H1 (cell line): ENCODE data around the gene ARHGAP15. TPM values are rescaled to one million over a fixed set of nuclear protein-coding genes. Genes with fewer than 3 reads are reported as not detected.

Experiments
- CTCF ChIA-PET: fragments of 300-600 bp; sonication (Branson Sonifier 250); formaldehyde crosslinking; loops from one replicate; lab custom pipeline; 2021; ENCODE audit not compliant: partially characterized antibody; lab: Charles Lee
- POLR2A ChIA-PET: fragments of 300-600 bp; sonication (Branson Sonifier 250); formaldehyde crosslinking; loops from one replicate; lab custom pipeline; 2021; ENCODE audit warnings: inconsistent platforms; ENCODE audit not compliant: partially characterized antibody; lab: Charles Lee
- DNase-seq, 2 experiments: peaks; one replicate each; pipeline versions ENCODE4 v3.0.0 to v3.0.0-alpha.2; 2010 to 2022; ENCODE audit warnings: low spot score in 2 of 2, low read depth in 1 of 2, mixed read lengths in 1 of 2
- FAIRE-seq: peaks from 2 replicates; lab custom pipeline; 2011; peaks lifted over from hg19 to GRCh38; lab: Jason Lieb, UNC
- H2AFZ ChIP-seq: 2 replicates; pipeline ENCODE4 v1.8.1; 2012; ENCODE audit warnings: low read length, inconsistent platforms
- H2AK5ac ChIP-seq: 2 replicates; pipeline ENCODE4 v1.6.1; 2013; ENCODE audit warnings: low read depth, low read length
- H2BK120ac ChIP-seq: replicated peaks from 2 replicates; pipeline ENCODE3; 2013; ENCODE audit warnings: low read depth, low read length, inconsistent platforms
- H2BK12ac ChIP-seq: 2 replicates; pipeline ENCODE4 v1.6.1; 2013; ENCODE audit warnings: low read depth, low read length
- H2BK15ac ChIP-seq: 2 replicates; pipeline ENCODE4 v1.6.1; 2013; ENCODE audit warnings: low read length
- H2BK20ac ChIP-seq: 2 replicates; pipeline ENCODE4 v1.6.1; 2013; ENCODE audit warnings: low read length
- H2BK5ac ChIP-seq: 2 replicates; pipeline ENCODE4 v1.6.1; 2013; ENCODE audit warnings: low read depth, low read length
- H3K14ac ChIP-seq: 2 replicates; pipeline ENCODE4 v1.6.1; 2013; ENCODE audit warnings: inconsistent platforms; ENCODE audit not compliant: insufficient read length
- H3K18ac ChIP-seq: 2 replicates; pipeline ENCODE4 v1.6.1; 2013; ENCODE audit warnings: low read length; ENCODE audit errors: extremely low read depth
- H3K23ac ChIP-seq: 2 replicates; pipeline ENCODE4 v1.6.1; 2013; ENCODE audit warnings: inconsistent platforms; ENCODE audit not compliant: insufficient read length
- H3K23me2 ChIP-seq: 2 replicates; pipeline ENCODE4 v1.6.1; 2013; ENCODE audit warnings: low read depth, low read length
- H3K27ac ChIP-seq: 2 replicates; pipeline ENCODE4 v1.6.1; 2011; ENCODE audit warnings: low read depth, low read length, inconsistent platforms
- H3K27me3 ChIP-seq, 4 experiments: replicated peaks in 1 of 4; 1 replicate in 1 of 4; 2 replicates in 3 of 4; pipeline versions ENCODE4 v1.6.1 to v1.8.1; 2011 to 2013; ENCODE audit warnings: low read length in 3 of 4, mild to moderate bottlenecking in 3 of 4, inconsistent platforms in 2 of 4, mixed read lengths in 2 of 4, moderate library complexity in 1 of 4; ENCODE audit not compliant: control insufficient read depth in 3 of 4, insufficient read depth in 3 of 4; ENCODE audit errors: extremely low read depth in 1 of 4
- H3K36me3 ChIP-seq, 4 experiments: 2 replicates each; pipeline versions ENCODE4 v1.6.1 to v1.8.1; 2011 to 2013; ENCODE audit warnings: mild to moderate bottlenecking in 4 of 4, low read length in 3 of 4, moderate library complexity in 2 of 4, control low read depth in 1 of 4, inconsistent platforms in 1 of 4; ENCODE audit not compliant: insufficient read depth in 4 of 4, control insufficient read depth in 2 of 4
- H3K4ac ChIP-seq: replicated peaks from 2 replicates; pipeline ENCODE3; 2013; ENCODE audit warnings: low read length, low read depth, mixed read lengths, inconsistent platforms; ENCODE audit not compliant: insufficient read length
- H3K4me1 ChIP-seq, 4 experiments: replicated peaks in 1 of 4; 1 replicate in 1 of 4; 2 replicates in 3 of 4; pipeline versions ENCODE4 v1.6.1 to v1.8.1; 2011 to 2013; ENCODE audit warnings: low read length in 3 of 4, inconsistent platforms in 2 of 4, mixed read lengths in 1 of 4; ENCODE audit not compliant: insufficient read depth in 4 of 4, control insufficient read depth in 3 of 4
- H3K4me2 ChIP-seq, 2 experiments: 2 replicates each; pipeline versions ENCODE4 v1.6.1 to v1.8.1; 2011 to 2013; ENCODE audit warnings: low read depth in 2 of 2, low read length in 2 of 2, control low read depth in 1 of 2, inconsistent platforms in 1 of 2, mild to moderate bottlenecking in 1 of 2; ENCODE audit not compliant: insufficient read depth in 1 of 2
- H3K4me3 ChIP-seq, 4 experiments: fragments of 200-600, 300-600 bp in 1 of 4; sonication (generic), shearing (Covaris generic), sonication (Bioruptor Twin) in 1 of 4; 2 replicates each; pipeline versions ENCODE4 v1.5.1 to v1.8.1; 2011 to 2016; ENCODE audit warnings: low read length in 4 of 4, low read depth in 3 of 4, control low read depth in 2 of 4, inconsistent platforms in 2 of 4, mild to moderate bottlenecking in 2 of 4, mixed read lengths in 1 of 4, moderate library complexity in 1 of 4; ENCODE audit not compliant: insufficient read depth in 2 of 4; ENCODE audit errors: extremely low read depth in 1 of 4
- H3K56ac ChIP-seq: replicated peaks from 2 replicates; pipeline ENCODE3; 2013; ENCODE audit warnings: low read depth, mild to moderate bottlenecking, mixed read lengths, low read length, inconsistent platforms; ENCODE audit not compliant: insufficient read length
- H3K79me1 ChIP-seq: 2 replicates; pipeline ENCODE4 v1.6.1; 2013; ENCODE audit warnings: low read depth, low read length, control low read depth
- H3K79me2 ChIP-seq, 2 experiments: 2 replicates each; pipeline versions ENCODE4 v1.6.1 to v1.8.1; 2012 to 2013; ENCODE audit warnings: low read length in 2 of 2, mild to moderate bottlenecking in 2 of 2, inconsistent platforms in 1 of 2; ENCODE audit not compliant: insufficient read depth in 2 of 2, control insufficient read depth in 1 of 2
- H3K9ac ChIP-seq, 4 experiments: replicated peaks in 1 of 4; 1 replicate in 1 of 4; 2 replicates in 3 of 4; pipeline versions ENCODE4 v1.6.1 to v1.8.1; 2011 to 2013; ENCODE audit warnings: low read depth in 3 of 4, low read length in 3 of 4, control low read depth in 2 of 4, mild to moderate bottlenecking in 2 of 4, moderate library complexity in 2 of 4, inconsistent platforms in 1 of 4; ENCODE audit errors: extremely low read depth in 1 of 4
- H3K9me3 ChIP-seq, 2 experiments: 2 replicates each; pipeline versions ENCODE4 v1.6.1 to v1.8.1; 2012 to 2013; ENCODE audit warnings: mild to moderate bottlenecking in 2 of 2, moderate library complexity in 2 of 2, control low read depth in 1 of 2, inconsistent platforms in 1 of 2, low read depth in 1 of 2, low read length in 1 of 2, mixed read lengths in 1 of 2; ENCODE audit not compliant: insufficient read depth in 2 of 2
- H4K20me1 ChIP-seq, 2 experiments: replicated peaks in 1 of 2; 2 replicates each; pipeline versions ENCODE3 to v1.8.1; 2011 to 2013; ENCODE audit warnings: inconsistent platforms in 2 of 2, low read length in 2 of 2, mild to moderate bottlenecking in 1 of 2; ENCODE audit not compliant: insufficient read depth in 2 of 2, control insufficient read depth in 1 of 2
- H4K5ac ChIP-seq: 2 replicates; pipeline ENCODE4 v1.6.1; 2013; ENCODE audit warnings: low read length, low read depth, mixed read lengths, inconsistent platforms; ENCODE audit not compliant: insufficient read length
- H4K8ac ChIP-seq: 2 replicates; pipeline ENCODE4 v1.8.0; 2013; ENCODE audit warnings: mild to moderate bottlenecking, moderate library complexity, low read length, inconsistent platforms; ENCODE audit not compliant: insufficient read depth; ENCODE audit errors: extremely low read depth
- H4K91ac ChIP-seq: replicated peaks from 2 replicates; pipeline ENCODE3; 2013; ENCODE audit warnings: low read length, mixed read lengths, inconsistent platforms; ENCODE audit not compliant: insufficient read length
- BACH1 ChIP-seq: IDR thresholded peaks from 2 replicates; pipeline ENCODE4 v1.6.1; 2012; ENCODE audit warnings: low read length, improper control_type of control experiment
- CREB1 ChIP-seq: IDR thresholded peaks from 2 replicates; pipeline ENCODE4 v1.6.1; 2012; ENCODE audit warnings: inconsistent platforms
- GABPA ChIP-seq: IDR thresholded peaks from 2 replicates; pipeline ENCODE4 v1.6.1; 2011; ENCODE audit warnings: mild to moderate bottlenecking, low read length, moderate library complexity, borderline replicate concordance; ENCODE audit not compliant: insufficient read depth
- KDM5A ChIP-seq: fragments of 200-600 bp; IDR thresholded peaks from 2 replicates; pipeline ENCODE4 v1.7.1; 2012; ENCODE audit warnings: mild to moderate bottlenecking, low read length, inconsistent platforms, mixed read lengths
- SAP30 ChIP-seq: fragments of 300-600 bp; sonication (generic); IDR thresholded peaks from 2 replicates; pipeline ENCODE4 v1.7.1; 2012; ENCODE audit warnings: low read length, moderate library complexity, mild to moderate bottlenecking, inconsistent platforms; ENCODE audit not compliant: insufficient read depth, insufficient replicate concordance
- TAF7 ChIP-seq: optimal IDR thresholded peaks from 2 replicates; pipeline ENCODE3; 2011; ENCODE audit warnings: low read depth, mild to moderate bottlenecking, inconsistent platforms, low read length, moderate library complexity, borderline replicate concordance
- WGBS, 2 experiments: shearing (Covaris generic) in 1 of 2; methylation state at CpG; one replicate each; pipeline versions ENCODE4 v1.1.6 to v1.1.7; 2013 to 2015; ENCODE audit warnings: low lambda C conversion rate in 2 of 2, mixed read lengths in 2 of 2, inconsistent platforms in 1 of 2, low coverage in 1 of 2, missing lambda C conversion rate in 1 of 2; ENCODE audit not compliant: insufficient replicate concordance in 2 of 2, insufficient coverage in 1 of 2, insufficient read length in 1 of 2; ENCODE audit errors: extremely low coverage in 1 of 2, missing lambda C conversion rate in 1 of 2; 5-methylcytosine and 5-hydroxymethylcytosine counted together
- polyA plus RNA-seq, 7 experiments: library from polyadenylated mRNA; depleted of rRNA in 3 of 7; stranded (reverse) in 5 of 7; unstranded in 2 of 7; fragments of >200 nt in 5 of 7; fragments of 200-250 nt in 2 of 7; gene quantifications; 1 replicate in 5 of 7; 2 replicates in 1 of 7; 4 replicates in 1 of 7; pipeline versions ENCODE4 v1.2.1 to v1.2.3, GENCODE V29; 2011 to 2013; ENCODE audit warnings: missing spikeins in 2 of 7, mixed read lengths in 2 of 7
- total RNA-seq: library from RNA; stranded (reverse); fragmentation: NEBNext Ultra II Directional; extraction: Animal tissue kit (Norgen Biotek cat#: 25700); gene quantifications from 2 replicates; pipeline ENCODE4 v1.2.1, GENCODE V29; 2021

ARHGAP15 gene
- total and polyA plus RNA-seq, 2 of the 8 experiments (the other 6 are each of a cell fraction or from before 2014, with no cell fraction given) = not detected

DNA sequence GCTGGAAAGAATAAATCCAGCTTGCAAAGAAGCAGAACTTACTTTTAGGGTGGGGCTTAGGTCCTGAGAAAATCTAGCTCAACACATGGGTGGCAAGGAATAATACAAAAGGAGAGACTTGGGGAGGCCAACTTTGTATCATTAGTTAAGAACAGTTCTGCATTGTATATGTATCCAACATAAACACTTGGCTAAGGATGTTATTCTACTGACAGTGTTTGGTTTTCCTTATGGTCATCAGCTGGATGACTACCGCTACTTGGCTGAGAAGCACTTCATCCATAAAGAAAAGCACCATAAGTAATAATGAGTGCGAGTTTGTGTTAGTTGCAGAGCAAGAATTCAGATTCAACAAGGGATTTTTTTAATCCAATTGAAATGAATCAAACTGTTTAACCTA lies 614.9 kb downstream of the ARHGAP15 start:
- Histone ChIP-seq H4K8ac (no peak overlapping the region), H3K4me3 (no peak overlapping the region), H3K27me3 (no peaks in the 10 kb centered on the region), H2BK15ac (no peak overlapping the region), H3K9me3 (no peaks in the 10 kb centered on the region), H2AFZ (no peak overlapping the region), H4K20me1 (no peaks in the 10 kb centered on the region), H4K91ac (no peak overlapping the region), H3K56ac (no peak overlapping the region), H3K4ac (no peak overlapping the region), H2BK20ac (no peak overlapping the region), H2BK5ac (no peak overlapping the region), H3K23ac (no peak overlapping the region), H3K23me2 (no peaks in the 10 kb centered on the region), H3K36me3 (no peaks in the 10 kb centered on the region), H2BK12ac (no peak overlapping the region), H2BK120ac (no peak overlapping the region), H3K18ac (no peak overlapping the region), H3K79me2 (no peaks in the 10 kb centered on the region), H3K4me2 (no peak overlapping the region), H3K9ac (no peak overlapping the region), H2AK5ac (no peak overlapping the region), H3K79me1 (no peaks in the 10 kb centered on the region), H3K14ac (no peak overlapping the region), H4K5ac (no peak overlapping the region), H3K4me1 (peaks cover 0 to 6% (median 4%) of the 10 kb centered on the region in 4 experiments; a peak in 4 of 7 replicates), H3K27ac (no peak overlapping the region)
- WGBS, 2 experiments = 96% methylated on average over 2 of the region's 2 CpGs; no CpG with 5 or more reads in 1 of the 2 experiments
- FAIRE-seq (no peak), DNase-seq (no peak)
- ChIA-PET POLR2A (interaction anchor here (0.7 kb wide), 1 partner anchor 66 kb away, joined by 4 read pairs; no protein-coding TSS in a partner anchor), CTCF (interaction anchor here (1.1 kb wide), 1 partner anchor 12 kb away, joined by 3 read pairs; no protein-coding TSS in a partner anchor)
- TF ChIP-seq TAF7 (no peak), BACH1 (no peak), GABPA (no peak), CREB1 (no peak), SAP30 (no peak), KDM5A (no peak)
